CD8-positive, alpha-beta memory T cell (primary cell): Measurements from ENCODE around the gene APOD. TPM values are rescaled to one million over a fixed set of nuclear protein-coding genes. Genes with fewer than 3 reads are reported as not detected.
"Not testable (repeated sequence)": the region's sequence is repeated elsewhere in the genome, so short reads cannot be mapped to it uniquely, and the experiment has no call there.

Experiments
- CTCF ChIA-PET: fragments of 350-600 bp; sonication (Branson Sonifier 250); formaldehyde crosslinking; loops from one replicate; lab custom pipeline; 2021; ENCODE audit warnings: antibody characterized with exemption; lab: Charles Lee
- POLR2A ChIA-PET: fragments of 350-600 bp; sonication (Branson Sonifier 250); formaldehyde crosslinking; loops from one replicate; lab custom pipeline; 2021; ENCODE audit warnings: antibody characterized with exemption; lab: Charles Lee
- DNase-seq, 5 donors: peaks; one replicate each; pipeline versions ENCODE4 v3.0.0 to v3.0.0-alpha.2; 2020 to 2022; ENCODE audit warnings: mixed read lengths in 1 of 5
- H3K27ac ChIP-seq: one replicate; pipeline ENCODE4 v1.7.0; 2013; ENCODE audit warnings: low read depth, mild to moderate bottlenecking, low read length, moderate library complexity
- H3K27me3 ChIP-seq: 2 replicates; pipeline ENCODE4 v1.7.0; 2013; ENCODE audit warnings: low read length, mild to moderate bottlenecking; ENCODE audit not compliant: insufficient read depth, poor library complexity, severe bottlenecking
- H3K36me3 ChIP-seq: 2 replicates; pipeline ENCODE4 v1.7.0; 2013; ENCODE audit warnings: mild to moderate bottlenecking, low read length, moderate library complexity; ENCODE audit not compliant: insufficient read depth
- H3K4me1 ChIP-seq: 2 replicates; pipeline ENCODE4 v1.7.0; 2013; ENCODE audit warnings: mild to moderate bottlenecking, low read length, moderate library complexity; ENCODE audit not compliant: insufficient read depth
- H3K4me3 ChIP-seq: 2 replicates; pipeline ENCODE4 v1.7.0; 2013; ENCODE audit warnings: mild to moderate bottlenecking, low read length
- H3K9me3 ChIP-seq: 2 replicates; pipeline ENCODE4 v1.7.0; 2013; ENCODE audit warnings: mild to moderate bottlenecking, low read length
- H3K27ac Mint-ChIP-seq, 8 donors: one replicate each; pipeline ENCODE4 v1.8.0; 2020 to 2021; ENCODE audit warnings: mixed read lengths in 8 of 8, mild to moderate bottlenecking in 6 of 8, inconsistent platforms in 3 of 8, moderate library complexity in 3 of 8
- H3K27me3 Mint-ChIP-seq, 2 donors: one replicate each; pipeline ENCODE4 v1.8.0; 2020 to 2021; ENCODE audit warnings: mixed read lengths in 2 of 2, mild to moderate bottlenecking in 1 of 2, moderate library complexity in 1 of 2
- H3K36me3 Mint-ChIP-seq, 3 donors: one replicate each; pipeline ENCODE4 v1.8.0; 2020 to 2021; ENCODE audit warnings: mixed read lengths in 3 of 3, inconsistent platforms in 1 of 3, mild to moderate bottlenecking in 1 of 3
- H3K4me1 Mint-ChIP-seq, 3 donors: one replicate each; pipeline ENCODE4 v1.8.0; 2020 to 2021; ENCODE audit warnings: mixed read lengths in 3 of 3, inconsistent platforms in 1 of 3, mild to moderate bottlenecking in 1 of 3
- H3K4me3 Mint-ChIP-seq, 7 donors: one replicate each; pipeline ENCODE4 v1.8.0; 2020 to 2021; ENCODE audit warnings: mixed read lengths in 7 of 7, mild to moderate bottlenecking in 6 of 7, moderate library complexity in 4 of 7, inconsistent platforms in 2 of 7
- H3K9me3 Mint-ChIP-seq, 5 donors: one replicate each; pipeline ENCODE4 v1.8.0; 2020 to 2022; ENCODE audit warnings: mixed read lengths in 5 of 5, mild to moderate bottlenecking in 3 of 5, moderate library complexity in 2 of 5, inconsistent platforms in 1 of 5
- polyA plus RNA-seq: library from polyadenylated mRNA; unstranded; fragments of 300-500 nt; fragmentation: Illumina TruSeq; gene quantifications from one replicate; pipeline ENCODE4 v1.2.3, GENCODE V29; 2021
- total RNA-seq, 2 experiments: library from RNA; stranded (reverse); gene quantifications; one replicate each; pipeline ENCODE4 v1.2.3, GENCODE V29; 2021

Gene APOD
- total and polyA plus RNA-seq, 3 experiments from 2014 or later, result 0.20 TPM; not detected in 2

DNA sequence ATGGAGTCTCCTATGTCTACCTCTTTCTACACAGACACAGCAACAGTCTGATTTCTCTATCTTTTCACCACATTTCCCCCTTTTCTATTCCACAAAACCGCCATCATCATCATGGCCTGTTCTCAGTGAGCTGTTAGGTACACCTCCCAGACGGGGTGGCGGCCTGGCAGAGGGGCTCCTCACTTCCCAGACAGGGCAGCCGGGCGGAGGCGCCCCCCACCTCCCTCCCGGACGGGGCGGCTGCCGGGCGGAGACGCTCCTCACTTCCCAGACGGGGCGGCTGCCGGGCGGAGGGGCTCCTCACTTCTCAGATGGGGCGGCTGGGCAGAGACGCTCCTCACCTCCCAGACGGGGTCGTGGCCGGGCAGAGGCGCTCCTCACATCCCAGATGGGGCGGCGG, 15.8 kb upstream of the APOD start:
- H3K27ac Mint-ChIP-seq, result peak overlapping the region in 1 of 8 donors; percentile 14
- CTCF ChIA-PET, H3K36me3 ChIP-seq, H3K9me3 ChIP-seq, H3K27ac ChIP-seq, H3K27me3 Mint-ChIP-seq, H3K9me3 Mint-ChIP-seq, H3K4me3 Mint-ChIP-seq, H3K27me3 ChIP-seq, POLR2A ChIA-PET, DNase-seq, H3K4me3 ChIP-seq, H3K36me3 Mint-ChIP-seq, H3K4me1 Mint-ChIP-seq, H3K4me1 ChIP-seq: not testable (repeated sequence)

DNA sequence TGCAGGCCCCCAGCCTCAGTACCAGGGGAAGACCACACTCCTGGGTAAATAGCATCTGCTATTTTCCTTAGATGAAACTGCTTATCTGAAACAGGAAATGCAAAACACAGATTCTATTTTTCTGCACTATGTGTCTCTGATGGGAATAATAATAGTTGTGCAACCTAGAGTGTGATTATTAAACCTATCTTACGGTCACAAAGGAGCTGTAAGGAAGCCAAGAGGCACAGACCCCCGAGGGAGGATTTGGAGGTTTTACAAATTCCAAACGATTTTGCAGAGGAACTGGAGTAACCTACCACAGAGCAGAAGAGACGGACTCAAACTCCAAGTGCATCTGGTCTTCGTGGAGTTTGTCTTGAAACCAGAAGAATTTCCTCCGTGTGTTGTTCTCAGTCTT, 14.1 kb upstream of the APOD start:
- Histone ChIP-seq H3K36me3 (no peaks in the 10 kb centered on the region), H3K27ac (no peak overlapping the region), H3K4me1 (no peaks in the 10 kb centered on the region), H3K9me3 (no peaks in the 10 kb centered on the region), H3K4me3 (no peak overlapping the region), H3K27me3 (no peaks in the 10 kb centered on the region)
- Mint-ChIP-seq H3K4me1 (peaks cover 0 to 4% (median 0%) of the 10 kb centered on the region in 3 donors), H3K36me3 (no peaks in the 10 kb centered on the region), H3K27me3 (no peaks in the 10 kb centered on the region), H3K9me3 (no peaks in the 10 kb centered on the region), H3K4me3 (no peak overlapping the region), H3K27ac (no peak overlapping the region)
- DNase-seq, result no peak
- CTCF ChIA-PET, result interaction anchor here (1.3 to 1.4 kb wide), 2 partner anchors 17 to 297 kb away, joined by 3 read pairs; no protein-coding TSS in a partner anchor
- POLR2A ChIA-PET, result no interaction called here

DNA sequence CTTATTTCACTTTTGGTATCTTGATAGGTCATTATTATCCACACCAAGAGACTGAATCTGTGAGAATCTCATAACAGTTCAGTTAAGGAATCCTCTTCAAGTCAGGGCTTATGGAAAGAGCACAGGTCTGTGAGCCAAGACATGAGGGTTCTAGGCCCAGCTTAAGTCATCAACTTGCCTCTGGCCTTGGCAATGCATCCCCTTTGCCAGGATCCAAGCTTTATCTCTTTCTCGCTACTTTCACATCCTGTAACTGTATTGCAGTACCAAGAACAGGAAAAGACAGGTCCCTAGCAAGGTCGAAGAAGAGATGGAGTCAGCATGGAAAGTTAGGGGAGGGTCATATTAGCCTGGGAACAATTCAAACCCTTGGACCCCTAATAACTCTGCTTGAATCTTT, 13.5 kb upstream of the APOD start:
- CTCF ChIA-PET, result no interaction called here
- H3K27me3 Mint-ChIP-seq, result no peaks in the 10 kb centered on the region
- POLR2A ChIA-PET, result no interaction called here

DNA sequence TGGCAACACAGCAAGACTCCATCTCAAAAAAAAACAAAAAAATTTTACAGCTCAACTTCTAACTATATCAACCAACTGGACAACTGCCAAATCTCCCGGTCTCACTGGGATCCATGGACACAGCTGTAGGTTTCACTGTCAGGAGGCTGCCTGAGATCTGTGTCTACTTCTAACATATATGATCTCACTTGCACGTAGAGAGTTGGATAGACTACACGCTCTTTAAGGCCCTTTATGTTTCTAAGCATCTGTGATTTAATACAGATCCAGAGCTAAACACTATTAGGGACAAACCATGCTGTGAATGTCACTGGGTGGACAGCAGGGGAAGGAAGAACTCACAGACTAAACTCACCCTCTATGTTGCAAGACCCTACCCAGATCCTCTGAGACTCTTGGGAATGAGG, 13.0 kb upstream of the APOD start:
- Histone ChIP-seq H3K4me3 (no peak overlapping the region), H3K4me1 (no peaks in the 10 kb centered on the region), H3K36me3 (no peaks in the 10 kb centered on the region), H3K27me3 (no peaks in the 10 kb centered on the region), H3K9me3 (no peaks in the 10 kb centered on the region), H3K27ac (no peak overlapping the region)
- H3K9me3 Mint-ChIP-seq, result no peaks in the 10 kb centered on the region
- H3K36me3 Mint-ChIP-seq, result no peaks in the 10 kb centered on the region
- H3K4me3 Mint-ChIP-seq, result no peak overlapping the region
- ChIA-PET POLR2A (no interaction called here), CTCF (no interaction called here)
- no peaks in the 10 kb centered on the region for H3K27me3 Mint-ChIP-seq
- DNase-seq, result no peak
- H3K27ac Mint-ChIP-seq, result no peak overlapping the region
- peaks cover 0 to 4% (median 0%) of the 10 kb centered on the region in 3 donors for H3K4me1 Mint-ChIP-seq

More for the DNA sequence above, 13.5 kb upstream of the APOD start:
- Histone ChIP-seq H3K36me3 (no peaks in the 10 kb centered on the region), H3K4me1 (no peaks in the 10 kb centered on the region), H3K4me3 (no peak overlapping the region), H3K27me3 (no peaks in the 10 kb centered on the region), H3K9me3 (no peaks in the 10 kb centered on the region), H3K27ac (no peak overlapping the region)
- no peaks in the 10 kb centered on the region for H3K36me3 Mint-ChIP-seq
- H3K4me3 Mint-ChIP-seq, result no peak overlapping the region
- peaks cover 0 to 4% (median 0%) of the 10 kb centered on the region in 3 donors for H3K4me1 Mint-ChIP-seq
- DNase-seq, result no peak
- peak overlapping the region in 1 of 8 donors; percentile 34 for H3K27ac Mint-ChIP-seq
- no peaks in the 10 kb centered on the region for H3K9me3 Mint-ChIP-seq

DNA sequence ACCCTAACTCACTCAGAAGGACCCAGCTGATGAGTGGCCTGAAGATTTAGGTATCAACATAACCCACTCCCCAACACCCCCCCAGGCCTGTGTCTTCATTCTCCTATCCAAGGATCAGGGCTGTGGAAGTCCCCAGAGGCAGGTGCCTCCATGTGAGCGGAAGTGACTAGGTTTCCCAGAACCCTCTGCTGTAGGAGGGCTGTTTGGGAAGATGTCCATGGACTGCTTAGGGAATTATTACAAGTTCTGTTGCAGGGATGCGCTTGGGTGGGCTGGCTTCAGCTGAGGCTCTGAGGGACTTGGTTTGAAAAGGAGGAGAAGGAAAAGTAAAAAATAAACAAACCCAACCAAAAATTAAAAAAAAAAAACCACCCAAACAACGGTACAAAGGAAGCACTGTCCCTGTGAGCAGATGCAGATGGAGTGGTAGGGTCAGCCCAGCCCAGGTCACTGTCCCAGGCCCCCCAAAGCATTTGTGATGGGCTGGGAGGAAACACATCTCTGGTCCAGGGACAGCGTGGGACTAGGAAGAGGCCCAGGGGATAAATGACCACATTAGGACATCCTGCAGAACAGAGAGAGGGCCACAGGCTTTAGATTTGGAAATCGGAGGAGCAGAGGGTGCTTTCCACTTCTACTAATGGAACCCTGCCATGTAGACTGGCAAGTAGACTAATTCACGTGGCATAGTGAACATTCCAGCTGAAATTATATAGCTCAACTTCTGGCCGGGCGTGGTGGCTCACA, 12.2 kb upstream of the APOD start:
- H3K4me1 ChIP-seq, result no peaks in the 10 kb centered on the region
- no peak overlapping the region for H3K27ac ChIP-seq
- Mint-ChIP-seq H3K27me3 (no peaks in the 10 kb centered on the region), H3K4me3 (no peak overlapping the region), H3K4me1 (peaks cover 0 to 4% (median 0%) of the 10 kb centered on the region in 3 donors), H3K27ac (peak overlapping the region in 2 of 8 donors; percentile 1 to 34), H3K9me3 (no peaks in the 10 kb centered on the region), H3K36me3 (no peaks in the 10 kb centered on the region)
- H3K36me3 ChIP-seq, result no peaks in the 10 kb centered on the region
- no peaks in the 10 kb centered on the region for H3K9me3 ChIP-seq
- no peaks in the 10 kb centered on the region for H3K27me3 ChIP-seq
- CTCF ChIA-PET, result no interaction called here
- no peak for DNase-seq
- POLR2A ChIA-PET, result no interaction called here
- no peak overlapping the region for H3K4me3 ChIP-seq

DNA sequence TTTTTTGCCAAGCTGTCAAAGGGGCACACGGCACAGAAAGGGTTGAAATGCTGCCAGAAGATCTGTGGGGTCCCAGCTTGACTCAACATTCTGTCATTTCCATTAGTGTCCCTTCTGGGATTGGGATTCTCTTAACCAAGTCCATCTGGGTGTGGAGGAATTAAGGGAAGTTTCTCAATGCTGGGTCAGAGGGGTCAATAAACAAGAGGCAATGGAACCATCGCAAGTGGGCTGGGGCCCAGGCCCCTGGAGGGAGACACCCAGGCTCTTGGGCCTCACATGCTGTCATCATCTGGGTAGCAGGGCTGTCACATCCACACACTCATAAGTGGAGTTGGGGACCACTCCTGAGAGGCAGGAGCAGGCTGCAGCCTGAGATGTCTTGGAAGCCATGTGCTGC, 8.1 kb upstream of the APOD start:
- Histone ChIP-seq H3K27ac (no peak overlapping the region), H3K4me3 (no peak overlapping the region), H3K36me3 (no peaks in the 10 kb centered on the region), H3K4me1 (peaks cover 10% of the 10 kb centered on the region), H3K9me3 (no peaks in the 10 kb centered on the region), H3K27me3 (no peaks in the 10 kb centered on the region)
- no peak for DNase-seq
- ChIA-PET POLR2A (no interaction called here), CTCF (no interaction called here)
- Mint-ChIP-seq H3K27me3 (no peaks in the 10 kb centered on the region), H3K9me3 (no peaks in the 10 kb centered on the region), H3K36me3 (no peaks in the 10 kb centered on the region), H3K27ac (no peak overlapping the region), H3K4me1 (no peaks in the 10 kb centered on the region), H3K4me3 (no peak overlapping the region)

DNA sequence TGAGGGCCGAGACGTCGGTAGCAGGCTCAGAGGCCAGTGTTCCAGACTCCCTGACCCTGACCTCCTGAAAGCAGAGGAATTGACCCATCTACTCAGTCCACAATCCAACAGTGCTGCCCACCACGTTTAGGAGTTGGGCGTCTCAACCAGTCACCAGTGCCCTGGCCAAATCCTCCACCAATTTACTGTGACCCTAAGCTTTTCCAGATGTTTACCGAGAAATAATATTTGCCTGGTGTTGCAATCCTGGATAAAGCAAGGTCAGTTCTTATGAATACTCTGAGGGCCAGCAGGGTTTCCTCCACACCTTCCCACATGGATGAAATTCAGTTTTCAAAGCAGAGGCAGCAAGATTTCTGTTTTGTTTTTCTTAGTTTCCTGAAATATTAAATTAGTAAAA, 7.5 kb upstream of the APOD start:
- Mint-ChIP-seq H3K36me3 (no peaks in the 10 kb centered on the region), H3K9me3 (no peaks in the 10 kb centered on the region), H3K4me3 (no peak overlapping the region), H3K27me3 (no peaks in the 10 kb centered on the region), H3K27ac (no peak overlapping the region), H3K4me1 (no peaks in the 10 kb centered on the region)
- no peaks in the 10 kb centered on the region for H3K36me3 ChIP-seq
- peaks cover 16% of the 10 kb centered on the region for H3K4me1 ChIP-seq
- ChIA-PET CTCF (no interaction called here), POLR2A (no interaction called here)
- no peak overlapping the region for H3K27ac ChIP-seq
- no peak overlapping the region for H3K4me3 ChIP-seq
- no peaks in the 10 kb centered on the region for H3K9me3 ChIP-seq
- no peaks in the 10 kb centered on the region for H3K27me3 ChIP-seq
- DNase-seq, result no peak

DNA sequence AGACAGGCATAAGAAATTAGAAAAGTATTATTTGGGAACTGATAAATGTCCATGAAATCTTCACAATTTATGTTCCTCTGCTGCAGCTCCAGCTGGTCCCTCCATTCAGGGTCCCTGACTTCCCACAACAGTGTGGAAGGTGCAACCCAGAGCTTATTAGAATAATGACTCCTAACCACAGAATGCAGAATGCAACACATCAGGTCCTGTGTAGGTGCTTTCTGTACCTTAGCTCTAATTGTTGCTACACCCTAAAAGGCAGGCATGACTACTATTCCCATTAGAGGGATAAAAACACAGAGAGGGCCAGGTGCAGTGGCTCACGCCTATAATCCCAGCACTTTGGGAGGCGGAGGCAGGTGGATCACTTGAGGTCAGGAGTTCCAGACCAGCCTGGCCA, 6.6 kb upstream of the APOD start:
- H3K27me3 Mint-ChIP-seq, H3K36me3 ChIP-seq, H3K27me3 ChIP-seq, POLR2A ChIA-PET, H3K9me3 Mint-ChIP-seq, H3K36me3 Mint-ChIP-seq, H3K4me3 Mint-ChIP-seq, H3K9me3 ChIP-seq, H3K4me3 ChIP-seq, DNase-seq, H3K4me1 Mint-ChIP-seq, H3K27ac ChIP-seq, H3K27ac Mint-ChIP-seq: not testable (repeated sequence)
- CTCF ChIA-PET, result interaction anchor here (1.3 kb wide), 1 partner anchor 12 kb away, joined by 3 read pairs; no protein-coding TSS in a partner anchor
- H3K4me1 ChIP-seq, result peaks cover 16% of the 10 kb centered on the region
